ENCODE measurements around the gene SPOCK2.

The SPOCK2 gene

GRCh38 chr10:72107325-72108003 lies 19.1 kb upstream of the SPOCK2 start:
- no peak for DNase-seq

DNA sequence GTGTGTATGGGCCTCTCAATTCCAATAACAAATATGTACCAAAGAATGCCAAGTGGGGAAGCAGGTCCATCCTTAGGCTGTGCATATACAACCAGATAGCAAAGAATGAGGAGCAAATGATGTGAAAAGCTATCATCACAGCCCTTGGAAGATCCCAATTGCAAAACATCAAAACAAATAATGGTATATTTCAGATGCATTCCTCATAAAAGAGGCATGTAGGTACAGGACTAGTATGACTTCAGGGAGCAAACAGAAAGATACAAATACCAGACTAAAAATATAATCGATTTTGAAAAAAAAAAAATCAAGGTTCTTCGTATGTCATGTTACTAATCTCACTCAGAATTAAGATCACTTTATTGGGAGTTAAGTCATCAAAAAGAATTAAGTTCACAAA lies 18.5 kb upstream of the SPOCK2 start:
- DNase-seq, result no peak

- no peak for DNase-seq
Measured at GRCh38 chr10:72106154-72106849, 18.0 kb upstream of the SPOCK2 start.

GRCh38 chr10:72105710-72106109 lies 17.4 kb upstream of the SPOCK2 start:
- no peak for DNase-seq

DNA sequence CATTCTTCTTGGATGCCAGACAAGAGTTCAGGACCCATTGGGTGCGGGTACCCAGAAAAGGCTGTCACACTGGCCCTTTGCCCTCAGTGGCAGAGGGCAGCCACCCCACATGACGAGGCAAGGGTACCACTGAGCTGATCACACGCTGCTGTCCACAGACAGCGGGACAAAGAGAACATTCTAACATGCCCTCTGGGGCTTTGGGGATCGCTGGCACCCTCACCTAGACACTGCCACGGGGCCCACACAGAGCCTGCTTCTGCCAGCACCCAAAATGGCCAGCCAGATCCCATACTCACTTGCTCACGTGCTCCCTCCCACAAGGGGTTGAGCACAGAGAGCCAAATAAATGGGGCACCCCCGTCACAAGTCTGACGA lies 16.7 kb upstream of the SPOCK2 start:
- DNase-seq, result no peak

GRCh38 chr10:72104472-72105097 lies 16.2 kb upstream of the SPOCK2 start:
- no peak for DNase-seq

DNA sequence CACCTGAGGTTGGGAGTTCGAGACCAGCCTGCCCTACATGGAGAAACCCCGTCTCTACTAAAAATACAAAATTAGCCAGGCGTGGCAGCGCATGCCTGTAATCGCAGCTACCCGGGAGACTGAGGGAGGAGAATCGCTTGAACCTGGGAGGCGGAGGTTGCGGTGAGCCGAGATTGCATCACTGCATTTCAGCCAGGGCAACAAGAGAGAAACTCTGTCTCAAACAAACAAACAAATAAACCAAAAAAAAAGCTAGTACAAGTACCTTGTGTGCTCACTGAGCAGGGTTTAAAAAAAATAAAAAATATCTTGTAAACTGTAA lies 11.2 kb upstream of the SPOCK2 start:
- DNase-seq, result no peak

GRCh38 chr10:72098836-72099599 lies 10.7 kb upstream of the SPOCK2 start:
- DNase-seq, result no peak

- DNase-seq, result no peak
Measured at GRCh38 chr10:72098301-72098835, 10.0 kb upstream of the SPOCK2 start.

- DNase-seq, result no peak
Measured at GRCh38 chr10:72097448-72098300, 9.3 kb upstream of the SPOCK2 start.

DNA sequence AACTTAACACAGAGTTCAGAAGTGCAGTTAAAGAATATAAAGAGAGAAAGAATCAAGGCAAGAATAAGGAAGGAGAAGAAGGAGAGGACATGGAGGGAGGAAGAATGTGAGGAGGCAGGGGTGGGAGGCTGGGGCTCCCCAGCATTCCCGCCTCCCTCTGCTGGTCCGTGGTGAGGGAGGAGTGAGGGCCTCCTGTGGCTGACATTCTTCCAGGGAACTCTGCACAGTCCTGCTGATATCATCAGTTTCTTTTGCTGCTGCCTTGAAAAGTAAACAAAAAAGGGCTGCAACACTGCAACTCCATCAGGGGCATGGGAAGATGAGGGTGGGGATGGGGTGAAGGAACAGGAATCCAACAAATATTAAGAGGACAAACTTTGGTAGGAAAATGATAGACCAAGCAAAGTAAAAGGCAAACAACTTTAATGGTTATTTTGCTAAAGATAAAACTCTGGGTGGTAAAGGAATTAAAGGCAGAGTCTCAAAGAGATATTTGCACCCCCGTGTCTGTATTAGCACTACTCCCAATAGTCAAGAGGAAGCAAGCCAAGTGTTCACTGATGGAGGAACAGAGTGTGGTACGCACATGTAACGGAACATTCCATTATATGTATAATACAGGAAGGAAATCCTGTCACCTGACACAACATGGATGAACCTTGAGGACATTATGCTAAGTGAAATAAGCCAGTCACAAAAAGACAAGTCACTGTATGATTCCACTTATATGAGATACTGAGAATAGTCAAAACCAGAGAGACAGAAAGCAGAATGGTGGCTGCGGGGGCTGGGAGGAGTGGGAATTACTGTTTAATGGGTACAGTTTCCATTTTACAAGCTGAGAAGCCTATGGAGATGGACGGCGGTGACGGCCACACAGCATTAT lies 8.0 kb upstream of the SPOCK2 start:
- DNase-seq, result no peak

DNA sequence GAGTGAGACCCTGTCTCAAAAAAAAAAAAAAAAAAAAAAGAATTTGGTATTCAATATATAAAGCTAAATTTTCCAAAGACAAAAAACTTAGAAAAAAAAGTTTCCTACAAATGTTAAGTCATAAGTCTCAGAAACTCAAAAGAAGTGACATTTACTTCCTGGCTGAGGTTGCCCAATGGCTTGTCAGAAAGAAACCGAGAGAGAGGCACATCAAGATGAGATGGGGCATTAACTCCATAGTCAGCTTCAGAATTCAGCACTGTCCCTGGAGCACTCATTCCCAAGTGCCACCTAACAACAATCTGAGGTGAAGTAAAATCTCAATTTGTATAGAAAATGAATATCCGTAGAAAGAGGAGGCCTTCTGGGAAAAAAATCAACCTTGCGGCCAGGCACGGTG lies 6.8 kb upstream of the SPOCK2 start:
- no peak for DNase-seq

GRCh38 chr10:72094574-72094973 lies 6.2 kb upstream of the SPOCK2 start:
- DNase-seq, result no peak

- no peak for DNase-seq
Measured at GRCh38 chr10:72093450-72093849, 5.1 kb upstream of the SPOCK2 start.

- DNase-seq, result no peak
Measured at GRCh38 chr10:72092987-72093386, 4.6 kb upstream of the SPOCK2 start.

DNA sequence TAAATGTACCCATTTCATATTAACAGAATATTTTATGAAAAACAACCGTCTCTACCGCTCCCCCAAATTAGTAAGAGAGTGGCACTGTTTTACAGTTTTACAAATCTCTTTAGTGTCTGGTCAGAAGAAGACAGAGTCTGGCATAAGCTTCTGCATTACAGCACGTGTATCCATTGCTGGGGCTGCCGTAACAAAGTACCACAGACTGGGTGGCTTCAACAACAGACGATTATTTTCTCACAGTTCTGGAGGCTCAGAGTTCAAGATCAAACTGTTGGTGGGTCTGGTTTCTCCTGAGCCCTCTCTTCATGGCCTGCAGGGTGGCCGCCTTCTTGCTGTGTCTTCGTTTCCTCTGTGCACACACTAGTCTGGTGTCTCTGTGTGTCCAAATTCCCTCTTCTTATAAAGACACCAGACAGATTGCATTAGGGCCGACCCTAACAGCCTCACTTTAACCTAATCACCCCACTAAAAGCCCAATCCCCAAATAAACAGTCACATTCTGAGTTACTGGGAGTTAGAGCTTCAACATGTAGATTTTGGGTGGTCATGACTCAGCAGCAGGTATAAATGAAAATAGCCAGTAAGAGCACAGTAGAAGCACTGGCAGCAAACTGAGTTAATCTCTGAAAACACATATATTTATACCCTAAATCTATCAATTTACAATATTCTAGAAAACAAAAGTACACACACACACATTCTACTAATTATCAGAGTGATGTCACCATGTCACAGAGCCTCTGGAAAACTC lies 4.0 kb upstream of the SPOCK2 start:
- DNase-seq, result no peak

GRCh38 chr10:72090326-72090725 lies 2.0 kb upstream of the SPOCK2 start:
- no peak for DNase-seq

DNA sequence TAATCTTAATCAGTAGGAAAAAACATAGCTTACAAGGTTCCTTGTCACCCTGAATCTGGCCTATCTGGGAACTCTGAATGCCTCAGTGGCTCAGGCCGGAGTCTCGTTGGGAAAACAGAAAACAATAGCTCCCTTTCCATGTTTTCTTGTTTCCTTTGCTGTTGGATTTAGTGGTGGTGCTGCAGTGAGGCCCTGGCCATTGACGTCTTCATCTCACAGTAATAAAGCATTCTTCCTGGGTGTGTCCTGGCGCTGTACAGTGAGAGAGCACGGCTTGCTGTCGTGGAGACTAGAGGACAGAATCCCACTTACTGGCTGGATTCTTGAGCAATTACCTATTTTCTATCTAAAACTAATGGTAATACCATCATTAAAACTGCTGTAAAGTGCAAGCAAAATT lies 1.3 kb upstream of the SPOCK2 start:
- no peak for DNase-seq

DNA sequence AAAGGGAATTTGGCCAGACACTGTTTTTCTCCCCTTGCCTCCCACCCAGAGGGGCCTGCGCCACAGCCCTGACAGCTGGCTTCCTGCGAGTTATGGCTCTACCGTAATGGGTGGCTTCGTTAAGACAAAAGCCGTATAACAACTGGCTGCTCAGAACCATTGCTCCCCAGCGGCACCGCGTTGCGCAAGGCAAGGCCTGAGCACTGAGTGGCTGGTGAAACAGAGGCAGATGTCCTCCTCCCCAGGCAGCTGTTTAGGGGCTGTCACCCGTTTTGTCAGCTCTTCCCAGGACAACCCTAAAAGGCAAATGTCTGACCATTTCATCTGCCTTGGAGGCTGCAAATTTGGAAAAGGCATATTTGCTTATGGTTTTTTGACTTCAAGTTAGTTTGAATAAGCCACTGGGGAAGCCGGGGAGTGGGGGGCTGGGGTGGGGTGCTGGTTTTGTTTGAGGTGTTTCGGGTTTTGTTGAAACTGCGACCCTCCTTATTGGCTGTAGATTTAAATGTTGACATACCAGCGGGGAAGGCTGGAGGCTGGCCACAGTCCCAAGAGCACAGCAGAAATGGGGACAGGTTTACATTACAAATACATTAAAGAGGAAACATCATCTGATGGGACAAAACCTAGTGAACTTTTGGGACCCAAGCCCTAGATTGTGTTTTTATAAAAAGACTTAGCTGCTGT lies 681 bp upstream of the SPOCK2 start:
- DNase-seq, result no peak

DNA sequence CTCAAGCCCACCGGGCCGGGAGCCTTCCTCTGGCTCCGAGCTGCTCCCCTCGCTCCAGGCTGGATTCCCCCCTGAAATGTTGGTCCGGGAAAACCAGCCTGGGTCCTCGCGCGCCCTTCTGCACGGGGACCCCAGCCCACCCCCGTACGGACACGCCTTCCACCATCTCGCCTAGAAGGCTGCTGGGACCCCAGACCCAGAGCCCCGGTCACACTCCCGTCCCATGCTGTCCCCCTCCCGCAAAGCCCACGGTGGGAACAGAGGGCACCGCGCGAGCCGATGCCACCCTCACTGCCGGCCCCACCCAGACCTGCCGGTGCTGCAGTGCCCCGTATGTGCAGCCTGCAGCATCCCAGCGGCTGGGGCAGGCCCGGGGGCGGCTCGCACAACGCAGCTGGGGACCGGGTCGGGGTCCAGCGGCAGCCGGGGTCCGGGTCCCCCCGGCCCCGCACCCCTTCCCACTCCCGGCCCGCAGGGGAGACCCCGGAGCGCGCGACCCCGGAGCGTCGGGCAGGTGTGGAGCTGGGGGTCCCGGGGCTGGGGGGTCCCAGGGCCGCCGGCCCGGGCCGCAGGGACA lies 871 bp downstream of the SPOCK2 start:
- DNase-seq, result no peak
